Choroid plexus epithelial cell (primary cell): ENCODE measurements around the gene PEX5L.

ENCODE experiments used
- DNase-seq: peaks from one replicate; pipeline ENCODE4 v3.0.0-alpha.2; 2010; ENCODE audit warnings: low read depth
- H3K4me3 ChIP-seq: 2 replicates; pipeline ENCODE4 v1.5.1; 2011; ENCODE audit warnings: low read depth, mild to moderate bottlenecking, control low read depth, low read length, moderate library complexity
- CTCF ChIP-seq: conservative IDR thresholded peaks from 2 replicates; pipeline ENCODE4 v1.5.1; 2011; ENCODE audit warnings: low read depth, mild to moderate bottlenecking, control low read depth, inconsistent platforms, low read length, moderate library complexity

The PEX5L gene

GRCh38 chr3:179872842-179873241 is 163.9 kb downstream of the PEX5L start:
- no peak overlapping the region for H3K4me3 ChIP-seq
- no peak for DNase-seq
- TF ChIP-seq CTCF, result no peak

GRCh38 chr3:179871782-179872181 is 165.0 kb downstream of the PEX5L start:
- TF ChIP-seq CTCF, result no peak
- no peak for DNase-seq
- H3K4me3 ChIP-seq, result no peak overlapping the region

GRCh38 chr3:179868715-179869114 is 168.0 kb downstream of the PEX5L start:
- no peak for DNase-seq
- no peak for TF ChIP-seq CTCF
- no peak overlapping the region for H3K4me3 ChIP-seq

- DNase-seq, result no peak
- no peak overlapping the region for H3K4me3 ChIP-seq
- TF ChIP-seq CTCF, result no peak
Measured at GRCh38 chr3:179867961-179868360, 168.8 kb downstream of the PEX5L start.

- no peak overlapping the region for H3K4me3 ChIP-seq
- TF ChIP-seq CTCF, result no peak
Measured at GRCh38 chr3:179865861-179866505, 170.8 kb downstream of the PEX5L start.

GRCh38 chr3:179861953-179862352 is 174.8 kb downstream of the PEX5L start:
- no peak overlapping the region for H3K4me3 ChIP-seq
- no peak for TF ChIP-seq CTCF
- DNase-seq, result no peak

More at GRCh38 chr3:179865861-179866505, 170.8 kb downstream of the PEX5L start:
- no peak for DNase-seq

GRCh38 chr3:179861292-179861691 is 175.4 kb downstream of the PEX5L start:
- no peak for DNase-seq
- TF ChIP-seq CTCF, result no peak
- no peak overlapping the region for H3K4me3 ChIP-seq
